NCI-H1436 (cell line): ENCODE data around the gene ITPA.

Experiments used
- DNase-seq: peaks from one replicate; lab custom pipeline; 2025; lab: John Stamatoyannopoulos, UW

Gene ITPA

GRCh38 chr20:3244613-3245012 lies 35.3 kb downstream of the ITPA start:
- DNase-seq, result no peak

- DNase-seq, result no peak
Observed at GRCh38 chr20:3245156-3245555, 35.9 kb downstream of the ITPA start.

GRCh38 chr20:3245711-3246110 lies 36.4 kb downstream of the ITPA start:
- DNase-seq, result no peak

DNA sequence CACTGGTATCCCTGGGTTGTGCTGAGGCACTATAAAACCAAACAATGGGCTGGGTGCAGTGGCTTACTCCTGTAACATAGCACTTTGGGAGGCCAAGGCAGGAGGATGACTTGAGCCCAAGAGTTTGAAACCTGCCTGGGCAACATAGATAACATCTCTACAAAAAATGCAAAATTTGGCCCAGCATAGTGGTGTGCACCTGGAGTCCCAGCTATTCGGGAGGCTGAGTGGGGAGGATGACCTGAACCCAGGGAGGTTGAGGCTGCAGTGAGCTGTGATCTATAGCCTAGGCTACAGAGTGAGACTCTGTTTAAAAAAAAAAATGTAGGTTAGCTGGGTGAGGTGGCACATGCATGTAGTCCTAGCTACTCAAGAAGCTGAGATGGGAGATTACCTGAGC lies 37.4 kb downstream of the ITPA start:
- DNase-seq, result no peak

DNA sequence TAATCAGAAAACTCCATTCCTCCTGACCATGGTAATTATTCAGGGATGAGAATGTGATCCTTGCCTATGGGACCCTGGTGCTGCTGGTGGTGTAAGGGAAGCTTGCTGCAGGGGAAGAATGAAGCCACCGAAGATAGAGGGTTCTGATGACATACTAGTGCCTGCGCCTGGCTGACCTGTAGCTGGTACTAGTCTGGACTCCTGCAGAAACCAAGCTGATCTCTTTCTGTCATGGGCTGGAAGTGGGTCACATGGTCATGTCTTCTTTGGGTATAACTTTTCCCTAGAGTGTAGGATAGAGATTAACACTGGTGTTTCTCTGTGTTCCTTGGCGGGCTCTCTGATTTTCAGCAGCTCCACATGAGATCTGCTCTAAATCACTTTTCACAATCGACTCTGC lies 38.3 kb downstream of the ITPA start:
- DNase-seq, result no peak

- DNase-seq, result no peak
Observed at GRCh38 chr20:3248167-3248992, 39.1 kb downstream of the ITPA start.

GRCh38 chr20:3248993-3249347 lies 39.7 kb downstream of the ITPA start:
- DNase-seq, result no peak

DNA sequence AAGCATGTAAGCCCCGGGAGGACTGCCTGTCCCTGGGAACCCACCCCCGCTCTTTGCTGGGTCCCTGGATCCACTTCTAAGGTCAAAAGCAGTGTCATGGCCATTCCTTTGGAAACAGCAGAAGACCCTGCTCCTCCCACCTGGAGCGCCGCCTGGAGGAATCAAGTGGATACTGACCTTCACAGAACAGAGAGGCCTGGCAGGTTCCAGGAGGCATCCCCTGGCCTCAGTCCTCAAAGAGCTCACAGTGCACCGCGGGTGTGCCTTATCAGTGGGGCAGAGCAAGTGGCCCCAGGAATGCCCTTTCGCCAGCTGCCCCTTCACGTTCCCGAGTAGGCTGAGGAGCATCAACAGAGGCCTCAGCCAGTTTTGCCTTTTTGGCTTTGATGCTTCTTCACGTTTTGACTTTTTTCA lies 40.8 kb downstream of the ITPA start:
- DNase-seq, result no peak

DNA sequence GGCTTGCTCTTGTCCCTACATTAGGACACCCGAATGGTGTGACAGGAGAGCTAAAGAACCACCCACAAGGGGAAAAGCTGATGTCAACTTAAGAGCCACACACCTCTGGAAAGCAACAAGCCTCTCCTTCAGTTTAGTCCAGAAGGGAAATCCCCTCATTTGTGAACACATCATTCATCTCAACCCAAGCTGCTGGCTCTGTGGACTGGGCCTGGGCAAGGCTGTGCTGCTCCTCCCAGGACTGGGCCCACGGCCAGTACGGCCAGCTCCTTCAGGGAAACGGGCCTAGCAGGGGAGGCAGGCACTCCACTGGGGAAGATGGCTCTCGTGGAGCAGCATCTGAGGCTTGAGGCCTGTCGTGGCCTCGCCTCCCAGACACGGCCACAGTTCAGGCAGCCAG lies 42.5 kb downstream of the ITPA start:
- no peak for DNase-seq

DNA sequence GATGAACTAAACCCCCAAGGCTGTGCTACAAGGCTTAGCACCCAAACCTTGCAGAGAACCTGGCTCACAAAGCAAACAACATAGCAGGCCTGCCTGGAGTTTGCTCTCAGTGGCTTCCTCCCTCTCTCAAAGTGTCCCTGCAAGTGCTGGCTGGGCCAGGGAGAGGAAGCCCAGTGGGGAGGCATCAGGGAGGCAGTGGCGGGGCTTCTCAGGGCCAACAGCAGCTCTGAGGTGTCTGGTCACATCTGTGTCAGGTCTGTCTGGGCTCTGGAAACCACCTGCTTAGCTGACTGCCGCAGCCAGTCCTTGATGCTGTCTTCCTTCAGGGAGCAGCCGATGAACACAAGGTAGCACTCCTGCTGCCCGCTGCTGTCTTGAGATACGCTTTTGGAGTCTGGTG lies 46.4 kb downstream of the ITPA start:
- no peak for DNase-seq

GRCh38 chr20:3258429-3258828 lies 49.1 kb downstream of the ITPA start:
- no peak for DNase-seq

DNA sequence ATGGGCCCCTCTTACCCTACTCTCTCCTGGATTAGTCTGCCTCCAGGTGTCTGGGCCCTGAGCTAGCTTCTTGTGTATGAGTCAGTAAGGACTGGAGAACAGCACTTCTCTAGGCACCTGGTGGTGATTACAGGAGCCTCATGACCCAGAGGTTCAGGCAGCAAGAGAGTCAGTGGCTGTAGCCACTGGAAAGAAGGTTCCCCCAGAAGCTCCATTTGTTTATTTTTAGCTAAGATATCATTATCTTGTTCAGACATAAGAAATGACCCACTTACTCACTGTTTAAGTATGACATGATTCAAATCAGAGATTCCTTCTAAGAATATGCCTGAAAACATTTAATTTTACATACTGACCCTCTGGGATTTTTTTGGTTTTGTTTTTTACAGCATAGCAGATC lies 53.3 kb downstream of the ITPA start:
- DNase-seq, result no peak

DNA sequence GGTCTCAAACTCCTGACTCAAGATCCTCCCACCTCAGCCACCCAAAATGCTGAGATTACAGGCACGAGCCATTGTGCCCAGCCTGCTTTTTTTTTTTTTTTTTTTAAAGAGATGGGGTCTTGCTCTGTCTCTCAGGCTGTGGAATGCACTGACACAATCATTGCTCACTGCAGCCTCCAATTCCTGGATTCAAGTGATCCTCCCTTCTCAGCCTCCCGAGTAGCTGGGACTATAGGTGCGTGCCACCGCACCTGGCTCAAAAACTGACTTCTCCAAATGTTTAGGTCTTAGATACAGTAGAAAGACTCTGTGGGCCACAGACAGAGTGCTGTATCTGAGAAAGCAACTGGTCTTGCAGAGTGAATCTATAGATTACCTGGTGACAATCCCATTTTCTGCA lies 60.8 kb downstream of the ITPA start:
- no peak for DNase-seq

- DNase-seq, result no peak
Observed at GRCh38 chr20:3273371-3273770, 64.1 kb downstream of the ITPA start.
